DOHH2 (cell line): Measurements from ENCODE around the gene OLFML2A.

ENCODE experiments used
- CTCF ChIP-seq: fragments of 200-600 bp; sonication (generic); IDR thresholded peaks from one replicate; pipeline ENCODE4 v1.5.1; 2014; ENCODE audit warnings: antibody characterized with exemption, mild to moderate bottlenecking, low read depth, low read length; ENCODE audit not compliant: poor library complexity, severe bottlenecking
- EZH2phosphoT487 ChIP-seq: fragments of 200-600 bp; sonication (generic); IDR thresholded peaks from 2 replicates; pipeline ENCODE4 v1.6.1; 2017; ENCODE audit warnings: borderline replicate concordance, mild to moderate bottlenecking, antibody characterized with exemption, low read length, moderate library complexity, mixed read lengths

DNA sequence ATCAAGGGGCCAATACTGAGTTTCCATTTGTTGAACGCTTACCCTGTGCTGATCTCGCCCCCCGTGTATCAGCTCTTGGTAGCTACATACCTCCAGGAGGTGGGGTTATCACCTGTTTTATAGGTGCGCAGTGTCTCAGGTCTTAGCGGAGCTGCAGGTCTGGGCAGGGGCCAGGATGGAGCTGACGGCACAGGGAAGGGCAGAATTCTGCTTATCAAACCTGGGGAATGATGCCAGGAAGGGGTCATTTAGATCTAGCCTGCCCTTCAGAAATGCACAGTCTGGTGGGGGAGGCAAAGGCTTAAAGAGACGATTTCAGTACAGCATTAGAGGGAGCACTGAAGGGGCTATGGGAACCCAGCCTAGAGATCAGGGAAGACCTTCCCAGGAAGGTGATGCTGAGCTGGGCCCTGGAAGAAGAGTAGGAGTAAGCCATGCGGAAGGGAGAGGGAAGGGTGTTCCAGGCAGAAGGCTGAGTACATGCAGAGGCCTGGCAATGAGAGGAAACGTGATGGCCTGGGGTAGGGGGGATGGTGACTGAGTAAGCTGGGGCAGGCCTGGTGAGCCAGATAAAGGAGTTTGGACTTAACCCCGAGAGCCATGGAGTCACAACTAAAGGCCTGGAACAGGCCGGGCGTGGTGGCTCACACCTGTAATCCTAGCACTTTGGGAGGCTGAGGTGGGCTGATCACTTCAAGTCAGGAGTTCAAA lies 31.5 kb downstream of the OLFML2A start:
- TF ChIP-seq CTCF (no peak), EZH2phosphoT487 (no peak)
